Renal cortex interstitium (tissue), 11 donors: Measurements from ENCODE around the gene EYA2. TPM values are rescaled to one million over a fixed set of nuclear protein-coding genes. Genes with fewer than 3 reads are reported as not detected.

Experiments
- DNase-seq, 11 donors: peaks; one replicate each; pipeline ENCODE4 v3.0.0-alpha.2; 2013; ENCODE audit warnings: low read depth in 9 of 11, low spot score in 4 of 11; ENCODE audit errors: extremely low read depth in 1 of 11
- polyA plus RNA-seq, 3 donors: library from polyadenylated mRNA; unstranded; fragments of 120-200 nt; gene quantifications; one replicate each; pipeline ENCODE4 v1.2.1, GENCODE V29; 2013; ENCODE audit not compliant: insufficient read length in 3 of 3

The EYA2 gene
- polyA plus RNA-seq, 3 donors, result 0.40 to 0.95 (median 0.56) TPM

DNA sequence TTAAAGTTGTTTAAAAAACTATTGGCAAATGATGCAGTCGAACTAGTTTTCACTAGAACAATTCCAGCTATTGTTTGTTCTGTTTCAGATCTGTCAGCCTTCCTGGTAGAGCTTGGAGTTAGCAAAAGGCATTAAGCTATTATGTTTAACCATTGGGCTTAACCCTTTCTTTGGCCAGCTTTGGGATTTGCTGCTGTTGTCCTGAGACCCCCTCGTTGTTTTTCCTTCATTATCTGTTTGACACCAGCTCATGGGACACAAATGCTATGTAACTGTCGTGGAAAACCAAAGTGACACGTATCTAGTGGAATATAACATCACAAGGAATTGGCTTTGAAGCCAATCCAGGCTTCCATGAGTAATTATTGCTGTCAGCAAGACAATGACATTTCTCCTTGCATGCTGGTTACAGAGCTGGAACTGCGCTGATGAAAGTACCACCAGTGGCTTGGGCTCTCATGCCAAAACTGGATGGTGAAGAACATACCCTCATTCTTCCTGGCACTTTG is 96.0 kb downstream of the EYA2 start:
- DNase-seq, result no peak

- DNase-seq, result no peak
Observed at GRCh38 chr20:46991168-46991567, 96.5 kb downstream of the EYA2 start.

DNA sequence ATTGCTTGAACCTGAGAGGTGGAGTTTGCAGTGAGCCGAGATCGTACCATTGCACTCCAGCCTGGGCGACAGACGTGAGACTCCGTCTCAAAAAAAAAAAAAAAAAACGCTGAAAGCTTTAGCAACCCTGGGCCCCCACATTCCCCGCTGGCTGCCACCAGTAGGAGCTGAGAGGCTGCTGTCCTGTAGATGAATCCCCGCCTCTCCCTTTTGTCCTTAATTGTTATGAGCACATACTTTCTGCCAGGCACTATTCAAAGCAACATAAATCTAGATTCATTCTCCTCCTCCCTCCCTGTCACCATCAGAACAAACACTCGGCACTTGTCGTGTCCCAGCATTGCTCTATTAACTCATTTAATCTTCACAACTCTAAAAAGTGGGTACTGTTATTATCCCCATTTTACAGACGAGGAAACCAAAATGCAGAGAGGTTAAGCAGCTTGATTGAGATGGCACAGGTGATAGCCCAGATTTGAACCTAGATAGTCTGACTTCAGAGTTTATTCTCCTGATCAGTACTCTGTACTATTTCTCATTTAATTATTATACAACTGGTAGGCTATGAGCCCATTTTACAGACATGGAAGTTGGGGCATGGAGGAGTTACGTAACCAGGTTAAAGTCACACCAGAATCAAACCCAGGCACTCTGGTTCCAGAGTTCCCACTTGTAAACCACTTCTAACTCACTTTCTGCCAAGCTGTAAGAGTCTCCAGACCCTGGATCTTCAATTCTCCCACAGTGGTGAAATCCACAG is 97.4 kb downstream of the EYA2 start:
- no peak for DNase-seq

DNA sequence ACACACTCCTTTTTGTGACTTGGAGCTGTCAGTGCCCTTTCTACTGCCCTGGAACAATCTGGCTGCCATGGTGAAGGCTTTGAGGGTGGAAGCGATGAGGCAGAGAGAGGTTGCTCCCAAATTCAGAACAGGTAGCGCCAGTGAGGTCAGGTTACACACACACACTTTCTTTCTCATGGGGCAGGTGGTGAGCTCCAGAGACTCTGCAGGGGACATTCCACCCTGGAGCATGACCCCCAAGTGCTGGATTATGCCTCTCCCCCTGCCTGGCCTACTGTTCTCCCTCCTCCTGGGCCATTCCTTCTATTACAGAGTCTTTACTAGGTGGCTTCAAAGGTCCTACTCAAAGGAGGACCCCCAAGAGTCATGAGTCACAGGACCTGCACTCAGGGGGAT is 98.0 kb downstream of the EYA2 start:
- no peak for DNase-seq

DNA sequence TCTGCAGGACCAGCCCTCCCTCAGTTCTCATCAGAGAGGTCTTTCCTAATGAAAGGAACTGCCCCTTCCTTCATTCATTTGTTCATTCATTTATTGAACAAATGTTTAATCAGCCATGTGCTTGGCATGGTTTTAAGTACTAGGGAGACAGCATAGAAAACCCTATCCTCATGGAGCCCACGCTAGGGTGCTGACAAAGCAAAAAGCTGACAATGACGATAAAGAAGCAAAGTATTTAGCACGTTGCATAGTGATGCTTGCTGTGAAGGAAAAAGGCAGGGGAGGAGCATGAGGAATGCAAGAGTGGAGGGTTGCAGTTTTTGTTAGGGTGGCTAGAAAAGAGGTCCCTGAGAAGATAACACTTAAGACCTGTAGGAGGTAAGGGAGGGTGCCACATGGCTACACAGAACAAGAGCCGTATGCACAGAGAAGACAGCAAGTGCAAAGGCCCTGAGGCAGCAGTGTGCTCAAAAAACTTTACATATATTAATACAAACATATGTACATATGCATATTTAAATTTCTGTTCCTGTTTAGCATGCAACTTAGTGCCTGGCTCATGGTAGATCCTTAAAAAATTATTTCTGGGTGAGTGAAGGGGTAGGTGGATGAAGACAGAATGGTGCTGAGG is 98.9 kb downstream of the EYA2 start:
- no peak for DNase-seq

- no peak for DNase-seq
Observed at GRCh38 chr20:46994341-46994740, 99.7 kb downstream of the EYA2 start.

DNA sequence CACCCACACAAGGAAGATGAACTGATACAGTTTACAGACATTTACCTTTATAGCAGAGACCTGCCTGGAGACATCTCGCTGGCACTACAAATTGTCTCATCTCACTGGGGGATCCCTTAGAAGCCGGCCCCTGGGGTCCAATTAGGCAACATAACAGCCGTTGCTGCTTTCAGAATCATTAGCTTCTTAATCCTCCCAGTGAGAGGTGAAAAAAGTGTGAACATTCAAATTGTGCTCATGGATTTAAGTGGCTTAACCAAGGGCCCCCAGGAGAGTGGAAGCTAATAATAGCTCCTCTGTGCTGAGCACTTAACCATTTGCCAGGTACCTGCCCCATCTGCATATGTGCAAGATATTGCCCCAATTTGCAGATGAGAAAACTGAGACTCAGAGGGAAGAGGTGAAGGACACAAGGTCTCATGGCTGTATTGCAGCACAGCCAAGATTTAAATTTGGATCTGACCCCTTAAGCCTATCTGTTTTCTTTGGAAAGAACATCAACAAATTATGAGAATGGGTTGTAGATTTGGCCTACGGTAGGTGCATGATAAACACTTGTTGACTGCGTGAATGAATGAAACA is 101.0 kb downstream of the EYA2 start:
- DNase-seq, result no peak

DNA sequence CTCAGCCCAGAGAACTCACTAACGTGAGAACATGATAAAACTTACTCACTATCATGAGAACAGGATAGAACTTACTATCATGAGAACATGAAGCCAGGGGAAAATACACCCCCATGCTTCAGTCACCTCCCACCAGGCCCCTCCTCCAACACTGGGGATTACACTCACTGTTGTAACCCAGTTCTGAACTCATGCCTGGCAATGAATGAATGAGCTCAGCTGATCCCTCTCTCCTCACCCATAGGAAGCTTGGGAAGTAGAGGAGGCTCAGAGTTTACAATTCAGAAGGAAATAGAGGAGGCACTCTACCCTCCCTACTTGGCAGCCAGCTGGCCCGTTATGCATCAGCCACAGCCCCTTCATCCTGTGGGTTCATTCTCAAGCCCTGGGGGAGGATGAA is 102.5 kb downstream of the EYA2 start:
- DNase-seq, result no peak

GRCh38 chr20:46998477-46999240 is 104.0 kb downstream of the EYA2 start:
- DNase-seq, result no peak

- DNase-seq, result no peak
Observed at GRCh38 chr20:46999801-47000465, 105.3 kb downstream of the EYA2 start.

DNA sequence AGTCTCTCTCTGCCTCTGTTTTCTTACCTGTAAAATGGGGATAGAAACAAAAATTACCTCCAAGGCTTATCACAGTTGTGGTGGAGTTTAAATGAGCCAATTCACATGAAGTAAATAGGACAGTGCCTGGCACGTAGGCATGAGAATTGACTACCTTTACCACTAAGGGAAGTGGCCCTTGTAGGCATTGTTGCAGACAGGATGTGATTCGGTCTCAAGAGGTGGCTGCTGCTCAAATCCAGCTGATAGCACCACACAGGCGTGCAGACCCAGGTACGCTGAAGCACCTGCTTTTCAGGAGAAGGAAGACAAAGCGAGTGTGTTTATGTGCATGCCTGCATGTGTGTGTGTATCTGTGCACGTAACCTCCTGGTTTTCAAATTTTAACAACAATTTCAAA is 108.6 kb downstream of the EYA2 start:
- DNase-seq, result no peak

GRCh38 chr20:47004179-47004578 is 109.5 kb downstream of the EYA2 start:
- DNase-seq, result no peak

GRCh38 chr20:47007826-47008655 is 113.4 kb downstream of the EYA2 start:
- no peak for DNase-seq

GRCh38 chr20:47008842-47009518 is 114.3 kb downstream of the EYA2 start:
- DNase-seq, result no peak

DNA sequence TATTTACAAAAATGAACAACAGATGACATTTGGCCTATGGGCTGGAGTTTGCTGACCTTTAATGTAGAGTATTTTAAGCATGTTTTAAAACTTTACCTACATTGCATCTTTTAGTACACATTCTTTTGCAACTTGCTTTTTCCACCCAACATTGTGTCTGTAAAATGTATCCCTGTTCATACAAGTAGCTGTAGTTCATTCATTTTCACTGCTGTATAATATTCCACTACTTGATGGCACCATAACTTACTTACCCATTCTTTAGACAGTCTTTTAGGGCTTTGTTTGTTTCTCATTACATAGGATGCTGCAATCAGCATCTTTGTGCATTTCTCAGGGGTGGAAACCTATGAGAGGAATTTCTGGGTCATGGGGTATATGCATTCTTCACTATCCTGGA is 115.1 kb downstream of the EYA2 start:
- DNase-seq, result no peak

DNA sequence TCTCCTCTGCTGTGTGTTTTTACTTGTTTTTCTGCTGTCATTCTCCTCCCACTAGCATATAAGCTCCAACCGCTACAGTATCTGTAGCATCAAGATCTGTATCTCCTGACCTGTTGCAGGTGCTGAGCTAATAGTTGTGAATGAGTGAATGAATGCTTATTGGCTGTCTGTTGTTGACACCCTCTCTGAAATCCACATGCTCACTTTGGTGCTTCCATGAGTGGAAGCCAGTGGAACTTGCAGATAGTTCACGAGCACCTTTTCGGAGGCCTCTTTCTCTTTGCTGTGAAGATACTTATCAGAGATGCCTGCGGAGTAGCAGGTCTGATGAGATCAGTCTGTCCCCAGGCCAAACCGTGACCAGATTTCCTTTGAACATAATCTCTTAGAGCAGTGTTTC is 117.3 kb downstream of the EYA2 start:
- no peak for DNase-seq

GRCh38 chr20:47013606-47014005 is 119.0 kb downstream of the EYA2 start:
- no peak for DNase-seq
